H1 (cell line): ENCODE data around the gene RAB3GAP2. TPM values are rescaled to one million over a fixed set of nuclear protein-coding genes. Genes with fewer than 3 reads are reported as not detected.

Experiments
- CTCF ChIA-PET: fragments of 300-600 bp; sonication (Branson Sonifier 250); formaldehyde crosslinking; loops from one replicate; lab custom pipeline; 2021; ENCODE audit not compliant: partially characterized antibody; lab: Charles Lee
- POLR2A ChIA-PET: fragments of 300-600 bp; sonication (Branson Sonifier 250); formaldehyde crosslinking; loops from one replicate; lab custom pipeline; 2021; ENCODE audit warnings: inconsistent platforms; ENCODE audit not compliant: partially characterized antibody; lab: Charles Lee
- DNase-seq, 2 experiments: peaks; one replicate each; pipeline versions ENCODE4 v3.0.0 to v3.0.0-alpha.2; 2010 to 2022; ENCODE audit warnings: low spot score in 2 of 2, low read depth in 1 of 2, mixed read lengths in 1 of 2
- FAIRE-seq: peaks from 2 replicates; lab custom pipeline; 2011; peaks lifted over from hg19 to GRCh38; lab: Jason Lieb, UNC
- H2AFZ ChIP-seq: 2 replicates; pipeline ENCODE4 v1.8.1; 2012; ENCODE audit warnings: low read length, inconsistent platforms
- H2AK5ac ChIP-seq: 2 replicates; pipeline ENCODE4 v1.6.1; 2013; ENCODE audit warnings: low read depth, low read length
- H2BK120ac ChIP-seq: replicated peaks from 2 replicates; pipeline ENCODE3; 2013; ENCODE audit warnings: low read depth, low read length, inconsistent platforms
- H2BK12ac ChIP-seq: 2 replicates; pipeline ENCODE4 v1.6.1; 2013; ENCODE audit warnings: low read depth, low read length
- H2BK15ac ChIP-seq: 2 replicates; pipeline ENCODE4 v1.6.1; 2013; ENCODE audit warnings: low read length
- H2BK20ac ChIP-seq: 2 replicates; pipeline ENCODE4 v1.6.1; 2013; ENCODE audit warnings: low read length
- H2BK5ac ChIP-seq: 2 replicates; pipeline ENCODE4 v1.6.1; 2013; ENCODE audit warnings: low read depth, low read length
- H3K14ac ChIP-seq: 2 replicates; pipeline ENCODE4 v1.6.1; 2013; ENCODE audit warnings: inconsistent platforms; ENCODE audit not compliant: insufficient read length
- H3K18ac ChIP-seq: 2 replicates; pipeline ENCODE4 v1.6.1; 2013; ENCODE audit warnings: low read length; ENCODE audit errors: extremely low read depth
- H3K23ac ChIP-seq: 2 replicates; pipeline ENCODE4 v1.6.1; 2013; ENCODE audit warnings: inconsistent platforms; ENCODE audit not compliant: insufficient read length
- H3K23me2 ChIP-seq: 2 replicates; pipeline ENCODE4 v1.6.1; 2013; ENCODE audit warnings: low read depth, low read length
- H3K27ac ChIP-seq: 2 replicates; pipeline ENCODE4 v1.6.1; 2011; ENCODE audit warnings: low read depth, low read length, inconsistent platforms
- H3K27me3 ChIP-seq, 4 experiments: replicated peaks in 1 of 4; 1 replicate in 1 of 4; 2 replicates in 3 of 4; pipeline versions ENCODE4 v1.6.1 to v1.8.1; 2011 to 2013; ENCODE audit warnings: low read length in 3 of 4, mild to moderate bottlenecking in 3 of 4, inconsistent platforms in 2 of 4, mixed read lengths in 2 of 4, moderate library complexity in 1 of 4; ENCODE audit not compliant: control insufficient read depth in 3 of 4, insufficient read depth in 3 of 4; ENCODE audit errors: extremely low read depth in 1 of 4
- H3K36me3 ChIP-seq, 4 experiments: 2 replicates each; pipeline versions ENCODE4 v1.6.1 to v1.8.1; 2011 to 2013; ENCODE audit warnings: mild to moderate bottlenecking in 4 of 4, low read length in 3 of 4, moderate library complexity in 2 of 4, control low read depth in 1 of 4, inconsistent platforms in 1 of 4; ENCODE audit not compliant: insufficient read depth in 4 of 4, control insufficient read depth in 2 of 4
- H3K4ac ChIP-seq: replicated peaks from 2 replicates; pipeline ENCODE3; 2013; ENCODE audit warnings: low read length, low read depth, mixed read lengths, inconsistent platforms; ENCODE audit not compliant: insufficient read length
- H3K4me1 ChIP-seq, 4 experiments: replicated peaks in 1 of 4; 1 replicate in 1 of 4; 2 replicates in 3 of 4; pipeline versions ENCODE4 v1.6.1 to v1.8.1; 2011 to 2013; ENCODE audit warnings: low read length in 3 of 4, inconsistent platforms in 2 of 4, mixed read lengths in 1 of 4; ENCODE audit not compliant: insufficient read depth in 4 of 4, control insufficient read depth in 3 of 4
- H3K4me2 ChIP-seq, 2 experiments: 2 replicates each; pipeline versions ENCODE4 v1.6.1 to v1.8.1; 2011 to 2013; ENCODE audit warnings: low read depth in 2 of 2, low read length in 2 of 2, control low read depth in 1 of 2, inconsistent platforms in 1 of 2, mild to moderate bottlenecking in 1 of 2; ENCODE audit not compliant: insufficient read depth in 1 of 2
- H3K4me3 ChIP-seq, 4 experiments: fragments of 200-600, 300-600 bp in 1 of 4; sonication (generic), shearing (Covaris generic), sonication (Bioruptor Twin) in 1 of 4; 2 replicates each; pipeline versions ENCODE4 v1.5.1 to v1.8.1; 2011 to 2016; ENCODE audit warnings: low read length in 4 of 4, low read depth in 3 of 4, control low read depth in 2 of 4, inconsistent platforms in 2 of 4, mild to moderate bottlenecking in 2 of 4, mixed read lengths in 1 of 4, moderate library complexity in 1 of 4; ENCODE audit not compliant: insufficient read depth in 2 of 4; ENCODE audit errors: extremely low read depth in 1 of 4
- H3K56ac ChIP-seq: replicated peaks from 2 replicates; pipeline ENCODE3; 2013; ENCODE audit warnings: low read depth, mild to moderate bottlenecking, mixed read lengths, low read length, inconsistent platforms; ENCODE audit not compliant: insufficient read length
- H3K79me1 ChIP-seq: 2 replicates; pipeline ENCODE4 v1.6.1; 2013; ENCODE audit warnings: low read depth, low read length, control low read depth
- H3K79me2 ChIP-seq, 2 experiments: 2 replicates each; pipeline versions ENCODE4 v1.6.1 to v1.8.1; 2012 to 2013; ENCODE audit warnings: low read length in 2 of 2, mild to moderate bottlenecking in 2 of 2, inconsistent platforms in 1 of 2; ENCODE audit not compliant: insufficient read depth in 2 of 2, control insufficient read depth in 1 of 2
- H3K9ac ChIP-seq, 4 experiments: replicated peaks in 1 of 4; 1 replicate in 1 of 4; 2 replicates in 3 of 4; pipeline versions ENCODE4 v1.6.1 to v1.8.1; 2011 to 2013; ENCODE audit warnings: low read depth in 3 of 4, low read length in 3 of 4, control low read depth in 2 of 4, mild to moderate bottlenecking in 2 of 4, moderate library complexity in 2 of 4, inconsistent platforms in 1 of 4; ENCODE audit errors: extremely low read depth in 1 of 4
- H3K9me3 ChIP-seq, 2 experiments: 2 replicates each; pipeline versions ENCODE4 v1.6.1 to v1.8.1; 2012 to 2013; ENCODE audit warnings: mild to moderate bottlenecking in 2 of 2, moderate library complexity in 2 of 2, control low read depth in 1 of 2, inconsistent platforms in 1 of 2, low read depth in 1 of 2, low read length in 1 of 2, mixed read lengths in 1 of 2; ENCODE audit not compliant: insufficient read depth in 2 of 2
- H4K20me1 ChIP-seq, 2 experiments: replicated peaks in 1 of 2; 2 replicates each; pipeline versions ENCODE3 to v1.8.1; 2011 to 2013; ENCODE audit warnings: inconsistent platforms in 2 of 2, low read length in 2 of 2, mild to moderate bottlenecking in 1 of 2; ENCODE audit not compliant: insufficient read depth in 2 of 2, control insufficient read depth in 1 of 2
- H4K5ac ChIP-seq: 2 replicates; pipeline ENCODE4 v1.6.1; 2013; ENCODE audit warnings: low read length, low read depth, mixed read lengths, inconsistent platforms; ENCODE audit not compliant: insufficient read length
- H4K8ac ChIP-seq: 2 replicates; pipeline ENCODE4 v1.8.0; 2013; ENCODE audit warnings: mild to moderate bottlenecking, moderate library complexity, low read length, inconsistent platforms; ENCODE audit not compliant: insufficient read depth; ENCODE audit errors: extremely low read depth
- H4K91ac ChIP-seq: replicated peaks from 2 replicates; pipeline ENCODE3; 2013; ENCODE audit warnings: low read length, mixed read lengths, inconsistent platforms; ENCODE audit not compliant: insufficient read length
- POLR2AphosphoS5 ChIP-seq: IDR thresholded peaks from 2 replicates; pipeline ENCODE4 v1.6.1; 2011; ENCODE audit warnings: low read depth, low read length
- RAD21 ChIP-seq, 2 experiments: IDR thresholded peaks in 1 of 2; conservative IDR thresholded peaks in 1 of 2; 2 replicates each; pipeline ENCODE4 v1.6.1; 2011; ENCODE audit warnings: low read depth in 2 of 2, low read length in 2 of 2, improper control_type of control experiment in 1 of 2, inconsistent platforms in 1 of 2, mild to moderate bottlenecking in 1 of 2, moderate library complexity in 1 of 2
- ZNF274 ChIP-seq: IDR thresholded peaks from 2 replicates; pipeline ENCODE4 v1.7.0; 2012; ENCODE audit warnings: low read length, borderline replicate concordance; ENCODE audit errors: extremely low read depth
- WGBS, 2 experiments: shearing (Covaris generic) in 1 of 2; methylation state at CpG; one replicate each; pipeline versions ENCODE4 v1.1.6 to v1.1.7; 2013 to 2015; ENCODE audit warnings: low lambda C conversion rate in 2 of 2, mixed read lengths in 2 of 2, inconsistent platforms in 1 of 2, low coverage in 1 of 2, missing lambda C conversion rate in 1 of 2; ENCODE audit not compliant: insufficient replicate concordance in 2 of 2, insufficient coverage in 1 of 2, insufficient read length in 1 of 2; ENCODE audit errors: extremely low coverage in 1 of 2, missing lambda C conversion rate in 1 of 2; 5-methylcytosine and 5-hydroxymethylcytosine counted together
- polyA plus RNA-seq, 7 experiments: library from polyadenylated mRNA; depleted of rRNA in 3 of 7; stranded (reverse) in 5 of 7; unstranded in 2 of 7; fragments of >200 nt in 5 of 7; fragments of 200-250 nt in 2 of 7; gene quantifications; 1 replicate in 5 of 7; 2 replicates in 1 of 7; 4 replicates in 1 of 7; pipeline versions ENCODE4 v1.2.1 to v1.2.3, GENCODE V29; 2011 to 2013; ENCODE audit warnings: missing spikeins in 2 of 7, mixed read lengths in 2 of 7
- total RNA-seq: library from RNA; stranded (reverse); fragmentation: NEBNext Ultra II Directional; extraction: Animal tissue kit (Norgen Biotek cat#: 25700); gene quantifications from 2 replicates; pipeline ENCODE4 v1.2.1, GENCODE V29; 2021

The RAB3GAP2 gene
- total and polyA plus RNA-seq, 2 of the 8 experiments (the other 6 are each of a cell fraction or from before 2014, with no cell fraction given), result 19.7 to 52.7 TPM

DNA sequence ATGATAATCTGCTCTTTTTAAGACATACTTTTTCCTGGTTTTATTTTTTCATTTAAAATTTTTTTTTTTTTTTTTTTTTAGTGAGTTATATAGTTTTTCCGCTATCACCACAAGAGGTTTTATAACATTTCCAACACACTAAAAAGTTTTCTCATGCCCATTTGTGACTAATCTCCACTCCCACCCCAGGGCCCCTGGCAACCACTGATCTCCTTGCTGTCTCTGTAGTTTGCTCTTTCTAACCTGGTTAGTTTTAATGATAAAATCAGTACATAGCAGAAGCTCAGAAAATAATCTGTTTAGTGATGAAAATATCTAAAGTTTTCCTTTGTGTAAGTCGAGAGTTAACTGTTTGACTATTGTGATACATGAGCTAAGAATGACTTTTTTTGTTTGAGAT is 136.5 kb downstream of the RAB3GAP2 start:
- Histone ChIP-seq H3K9ac (no peak overlapping the region), H3K4me3 (no peak overlapping the region), H3K14ac (no peak overlapping the region), H2BK15ac (no peak overlapping the region), H2BK12ac (no peak overlapping the region), H3K4ac (no peak overlapping the region), H2BK120ac (no peak overlapping the region), H3K27ac (no peak overlapping the region), H3K4me2 (no peak overlapping the region), H2BK20ac (no peak overlapping the region), H3K79me2 (no peaks in the 10 kb centered on the region), H3K18ac (no peak overlapping the region), H4K91ac (no peak overlapping the region), H3K36me3 (peaks cover 0 to 38% (median 21%) of the 10 kb centered on the region in 4 experiments; a peak in 6 of 8 replicates), H4K8ac (no peak overlapping the region), H3K79me1 (no peaks in the 10 kb centered on the region), H2AFZ (no peak overlapping the region), H3K56ac (no peak overlapping the region), H4K5ac (no peak overlapping the region), H3K27me3 (no peaks in the 10 kb centered on the region), H3K4me1 (no peaks in the 10 kb centered on the region), H3K9me3 (no peaks in the 10 kb centered on the region), H2BK5ac (no peak overlapping the region), H3K23me2 (no peaks in the 10 kb centered on the region), H2AK5ac (no peak overlapping the region), H4K20me1 (no peaks in the 10 kb centered on the region), H3K23ac (no peak overlapping the region)
- FAIRE-seq, result no peak
- CTCF ChIA-PET, result interaction anchor here (0.7 to 1.3 kb wide), 4 partner anchors 13 to 50 kb away, joined by 3 to 9 read pairs (median 3); no protein-coding TSS in a partner anchor
- POLR2A ChIA-PET, result no interaction called here
- no peak for DNase-seq
- 88% methylated on average over 2 of the region's 2 CpGs; no CpG with 5 or more reads in 1 of the 2 experiments for WGBS, 2 experiments
- TF ChIP-seq POLR2AphosphoS5 (no peak), RAD21 (IDR thresholded peaks at IDR 0.05 in 1 of 2, conservative IDR thresholded peaks at IDR 0.05 in 1 of 2; ENCODE audit: low read depth in 2 of 2, low read length in 2 of 2) (no peak), ZNF274 (no peak)
